ENCODE results near the gene BTAF1.

GRCh38 chr10:92047215-92047614 lies 123.6 kb downstream of the BTAF1 start:
- TF ChIP-seq CTCF (IDR thresholded peaks at IDR 0.05) = no peak
- TF ChIP-seq REST (IDR thresholded peaks at IDR 0.05; ENCODE audit: insufficient read depth in 1 of 2, low read depth in 2 of 2, low read length in 1 of 2) = no peak

Measured in Panc1 (cell line).